Fibroblast of skin of scalp (primary cell): ENCODE results near the gene FZD4.
"Not testable (repeated sequence)": the region's sequence is repeated elsewhere in the genome, so short reads cannot be mapped to it uniquely, and the experiment has no call there.

Source experiments
- DNase-seq: peaks from one replicate; pipeline ENCODE4 v3.0.0-alpha.2; 2013

FZD4 gene

DNA sequence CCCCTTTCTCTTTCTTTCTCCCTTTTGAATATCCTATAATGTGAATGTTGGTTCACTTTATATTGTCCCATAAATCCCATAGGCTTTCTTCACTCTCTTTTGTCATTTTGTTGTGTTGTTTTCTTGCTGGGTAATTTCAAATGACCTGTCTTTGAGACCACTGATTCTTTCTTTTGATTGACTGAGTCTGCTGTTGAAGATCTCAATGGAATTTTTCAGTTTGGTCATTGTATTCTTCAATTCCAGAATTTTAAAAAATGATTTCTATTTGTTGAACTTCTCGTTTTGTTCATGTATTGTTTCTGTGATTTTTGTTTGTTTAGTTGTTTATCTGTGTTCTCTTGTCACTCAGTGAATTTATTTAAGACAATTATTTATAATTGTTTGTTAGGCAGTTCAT lies 17.5 kb upstream of the FZD4 start:
- DNase-seq, result no peak

DNA sequence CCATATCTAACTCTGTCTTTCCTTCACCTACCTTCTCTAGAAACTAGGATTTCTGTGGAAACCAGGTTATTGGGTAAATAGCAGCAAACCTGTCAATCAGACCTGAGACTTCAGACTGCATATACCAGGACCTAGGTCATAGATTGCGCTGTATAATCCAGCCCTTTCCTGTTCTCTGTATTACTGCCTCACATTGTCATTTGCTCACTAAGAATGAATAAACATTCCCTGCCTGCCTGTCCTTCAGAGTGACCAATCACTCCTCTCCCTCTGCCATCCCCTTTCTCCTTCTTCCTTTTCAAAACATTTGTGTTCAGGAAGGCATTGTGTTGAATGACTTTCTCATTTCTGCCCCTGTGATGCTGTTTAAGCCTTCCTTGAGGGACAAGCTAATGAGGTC lies 14.1 kb upstream of the FZD4 start:
- no peak for DNase-seq

DNA sequence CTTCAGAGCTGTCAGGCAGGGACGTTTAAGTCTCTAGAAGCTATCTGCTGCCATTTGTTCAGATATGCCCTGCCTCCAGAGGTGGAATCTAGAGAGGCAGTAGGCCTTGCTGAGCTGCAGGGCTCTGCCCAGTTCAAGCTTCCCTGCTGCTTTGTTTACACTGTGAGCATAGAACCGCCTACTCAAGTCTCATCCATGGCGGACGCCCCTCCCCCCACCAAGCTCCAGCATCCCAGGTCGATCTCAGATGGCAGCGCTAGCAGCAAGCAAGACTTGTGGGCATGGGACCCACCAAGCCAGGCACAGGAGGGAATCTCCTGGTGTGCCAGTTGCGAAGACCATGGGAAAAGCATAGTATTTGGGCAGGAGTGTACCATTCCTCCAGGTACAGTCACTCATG lies 12.4 kb upstream of the FZD4 start:
- not testable (repeated sequence) for DNase-seq

DNA sequence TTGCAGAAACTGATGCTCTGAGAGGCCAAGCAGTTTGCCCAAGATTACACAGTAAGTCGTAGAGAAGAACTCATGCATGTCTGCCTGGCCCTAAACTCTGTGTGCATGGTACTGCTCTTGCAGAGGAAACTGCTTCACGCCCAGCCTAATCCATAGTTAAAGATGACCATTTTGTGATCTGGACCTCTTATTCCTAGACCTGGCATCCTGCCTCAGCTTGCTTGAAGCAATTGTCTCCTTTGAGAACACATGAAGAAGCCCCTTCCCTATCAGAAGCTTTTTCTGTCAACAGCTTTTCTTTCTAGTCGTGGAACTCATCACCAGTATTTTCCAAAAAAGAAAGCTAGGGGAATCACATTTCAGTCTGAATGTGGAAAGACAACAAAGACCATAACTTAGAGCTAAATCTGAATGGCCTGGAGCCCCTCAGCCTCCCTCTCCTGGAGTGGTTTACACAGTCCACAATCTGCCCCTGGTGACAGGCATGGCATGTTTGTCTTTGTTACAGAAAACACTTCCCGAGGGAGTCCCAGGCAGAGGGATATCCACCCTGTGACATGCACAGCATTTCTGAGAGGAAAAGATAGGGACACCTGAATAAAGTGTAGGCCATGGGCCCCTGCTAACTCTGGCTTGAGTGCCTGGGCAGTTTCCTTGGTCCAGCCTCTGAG lies 2.9 kb upstream of the FZD4 start:
- DNase-seq, result no peak

DNA sequence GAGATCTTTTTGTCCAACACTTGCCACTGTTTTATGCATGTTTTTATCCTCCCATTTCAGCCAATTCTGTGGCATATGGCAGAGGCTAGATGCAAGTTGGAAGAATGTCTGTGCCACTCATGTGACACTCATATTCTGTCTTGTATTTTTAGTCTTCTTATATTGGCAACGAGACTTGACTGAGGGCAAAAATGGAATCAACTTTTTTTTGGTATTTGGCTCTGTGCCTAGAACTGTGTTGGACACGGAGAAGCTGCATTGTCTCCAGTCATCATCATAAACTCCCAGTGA lies 1.7 kb upstream of the FZD4 start:
- DNase-seq, result no peak

DNA sequence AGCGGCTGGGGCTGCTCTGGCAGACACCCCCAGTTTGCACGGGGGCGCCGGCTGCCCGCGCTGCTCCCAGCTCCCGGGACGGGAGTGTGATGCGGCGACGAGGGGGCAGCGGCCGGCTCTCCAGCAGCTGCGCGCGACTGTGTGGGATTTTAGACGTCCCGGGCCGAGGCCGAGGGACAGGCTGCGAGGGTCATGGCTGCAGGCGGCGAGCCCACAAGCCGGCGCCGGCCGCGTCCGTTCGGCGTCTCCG lies 159 bp downstream of the FZD4 start:
- DNase-seq, result no peak

DNA sequence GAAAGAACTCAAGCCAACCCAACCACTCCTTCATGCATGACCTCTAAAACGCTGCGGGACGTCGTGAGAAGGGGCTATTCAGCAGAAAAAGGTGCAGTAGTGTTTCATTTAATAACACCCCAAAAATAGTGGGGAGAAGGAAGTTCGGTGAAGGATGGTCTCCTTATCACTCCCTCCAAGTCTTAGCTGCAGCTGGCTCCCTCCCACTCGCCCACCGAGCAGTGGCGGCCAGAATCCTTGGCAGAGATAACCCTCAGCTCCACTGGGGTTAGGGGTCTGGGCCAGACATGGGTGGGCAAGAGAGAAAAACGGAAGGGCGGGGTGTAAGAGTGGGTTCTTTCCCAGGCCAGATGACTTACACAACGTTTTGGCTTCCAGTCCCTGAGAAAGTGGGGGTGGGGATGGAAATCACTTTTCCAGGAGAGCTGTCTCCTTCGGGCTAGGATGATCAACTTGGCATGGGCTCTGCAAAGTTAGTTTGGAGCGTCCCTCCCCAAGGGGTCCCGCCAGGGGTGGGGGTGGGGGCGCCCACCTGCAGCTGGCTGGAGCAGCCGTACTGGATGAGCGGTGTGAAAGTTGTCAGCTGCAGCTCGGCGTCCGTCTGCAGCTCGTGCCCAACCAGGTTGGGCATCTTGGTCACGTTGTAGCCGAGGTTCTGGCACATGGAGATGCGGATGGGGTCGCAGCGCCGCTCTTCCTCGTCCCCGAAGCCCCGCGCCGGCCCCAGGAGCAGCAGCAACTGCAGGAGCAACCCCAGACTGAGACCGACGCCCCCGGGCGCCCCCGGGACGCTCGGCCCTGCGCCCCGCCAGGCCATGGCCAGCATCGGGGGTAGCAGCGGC lies 705 bp downstream of the FZD4 start:
- no peak for DNase-seq

DNA sequence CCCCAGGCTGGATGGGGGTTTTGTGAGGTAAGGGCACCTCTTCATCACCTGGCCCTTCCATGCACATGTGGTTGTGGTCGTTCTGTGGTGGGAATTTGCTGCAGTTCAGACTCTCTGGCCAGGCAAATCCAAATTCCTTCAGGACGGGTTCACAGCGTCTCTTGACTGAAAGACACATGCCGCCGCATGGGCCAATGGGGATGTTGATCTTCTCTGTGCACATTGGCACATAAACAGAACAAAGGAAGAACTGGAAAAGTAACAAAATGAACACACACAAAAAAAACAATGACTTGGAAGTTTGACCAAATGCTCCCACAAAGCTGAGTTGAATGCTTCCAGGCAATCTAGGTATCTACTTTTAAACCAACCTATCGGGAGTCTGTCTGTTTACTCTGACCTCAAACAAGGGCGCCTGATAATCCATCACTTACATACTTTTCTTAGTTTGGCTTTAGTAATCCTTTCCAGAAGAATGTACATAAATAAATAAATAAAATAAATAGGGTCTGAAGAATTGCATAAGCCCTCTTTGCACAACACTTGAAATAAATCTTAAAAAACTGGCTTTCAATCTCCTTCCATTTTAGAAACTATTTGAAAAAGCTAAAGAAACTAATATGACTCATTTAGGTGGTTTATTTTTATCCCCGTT lies 2.8 kb downstream of the FZD4 start:
- DNase-seq, result no peak

DNA sequence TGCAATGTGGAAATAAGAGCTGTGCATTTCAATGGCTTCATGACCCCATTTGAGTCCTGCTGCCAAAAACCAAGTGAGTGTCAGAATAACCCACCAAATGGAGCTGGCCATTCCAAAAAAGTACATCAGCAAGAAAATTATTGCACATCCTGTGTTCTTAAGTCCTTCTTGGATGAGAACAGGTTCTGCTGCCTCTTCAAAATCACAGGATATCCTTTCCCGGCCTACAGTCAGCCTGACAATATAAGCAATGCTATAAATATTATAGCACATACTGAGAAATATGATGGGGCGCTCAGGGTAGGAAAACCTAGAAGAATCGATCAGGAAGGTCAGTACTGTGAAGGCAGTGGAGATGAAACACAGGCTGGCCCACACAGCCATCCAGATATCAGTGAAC lies 3.5 kb downstream of the FZD4 start:
- DNase-seq, result no peak

DNA sequence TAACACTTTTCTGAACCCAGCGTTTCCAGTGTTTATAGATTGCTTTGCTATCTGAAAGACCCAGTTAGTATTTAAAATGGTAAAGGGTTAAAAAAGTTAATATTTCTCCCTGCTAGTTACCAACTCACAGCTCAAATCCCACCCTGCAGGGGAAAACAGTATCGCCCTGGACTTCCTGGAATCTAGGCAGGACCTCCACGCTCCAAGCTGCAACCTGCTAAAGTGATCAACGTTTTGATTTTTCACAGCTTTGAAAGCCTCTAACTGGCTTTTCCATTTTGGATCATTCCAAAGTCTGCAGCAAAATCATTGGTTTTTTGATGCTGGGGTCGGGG lies 4.6 kb downstream of the FZD4 start:
- DNase-seq, result no peak

DNA sequence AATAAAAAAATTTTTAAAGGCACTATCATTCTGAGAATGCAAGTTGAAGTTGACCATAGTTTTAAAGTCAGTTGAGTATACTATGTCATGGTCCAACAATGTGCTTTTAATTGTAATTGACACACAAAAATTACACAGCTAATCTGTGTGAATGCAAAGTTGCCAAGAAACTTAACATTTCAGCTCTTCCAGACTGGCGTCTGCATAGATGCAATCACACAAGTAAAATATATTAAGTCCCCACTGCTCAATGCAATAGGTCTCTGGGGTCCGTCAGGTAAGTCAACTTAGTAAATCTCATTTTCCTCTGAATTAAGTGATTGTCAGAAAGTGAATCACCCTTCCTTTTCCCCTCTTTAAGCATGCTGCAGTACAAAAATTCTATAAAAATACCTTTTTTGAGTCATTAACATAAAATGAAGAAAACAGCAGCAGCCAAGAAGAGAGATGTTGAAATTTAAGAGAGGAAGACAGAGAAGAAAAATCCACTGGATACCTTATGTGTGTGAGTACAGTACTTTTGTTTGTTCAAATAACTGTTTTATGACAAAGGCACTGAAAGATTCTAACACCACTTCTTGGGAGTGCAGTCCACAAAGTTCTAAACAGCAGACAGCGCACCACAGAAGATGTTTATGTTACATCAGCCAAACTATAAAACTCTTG lies 5.1 kb downstream of the FZD4 start:
- no peak for DNase-seq

DNA sequence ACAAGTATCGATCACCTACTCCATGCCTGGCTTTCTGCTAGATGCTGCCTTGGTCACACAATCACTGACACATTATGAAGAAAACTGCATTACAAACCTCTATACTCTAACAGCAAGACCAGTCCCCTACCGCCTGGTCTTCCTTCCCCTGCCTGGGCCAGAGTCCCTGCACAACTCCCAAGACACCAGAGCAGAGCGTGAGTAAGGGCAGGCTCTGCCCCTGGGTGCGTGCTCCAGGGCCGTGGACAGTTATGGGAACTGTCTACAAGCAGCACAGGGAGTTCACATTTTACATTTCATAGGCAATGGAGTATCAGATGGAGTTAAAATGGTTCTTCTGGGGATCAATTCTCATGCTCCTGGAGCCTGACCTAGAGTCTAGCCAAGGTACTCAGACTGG lies 6.5 kb downstream of the FZD4 start:
- DNase-seq, result no peak

DNA sequence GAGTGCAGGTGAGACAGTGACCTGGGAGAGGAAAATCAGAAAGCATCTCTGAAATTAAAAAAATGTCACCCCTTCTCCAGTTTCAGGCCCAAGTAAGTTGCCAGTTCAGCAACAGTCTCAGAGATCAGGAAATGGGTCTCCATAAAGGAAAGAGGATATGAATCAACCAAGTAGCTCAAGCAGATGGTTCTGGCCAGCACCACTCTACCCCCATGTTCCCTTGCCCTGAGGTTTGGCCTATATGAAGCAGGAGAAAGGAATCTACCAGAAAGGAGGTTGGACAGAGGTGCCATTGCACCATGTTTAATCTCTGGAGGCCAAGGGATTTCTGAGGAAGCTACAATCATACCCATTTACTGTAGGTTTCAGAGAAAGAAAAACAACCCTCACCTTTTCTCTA lies 7.7 kb downstream of the FZD4 start:
- no peak for DNase-seq

DNA sequence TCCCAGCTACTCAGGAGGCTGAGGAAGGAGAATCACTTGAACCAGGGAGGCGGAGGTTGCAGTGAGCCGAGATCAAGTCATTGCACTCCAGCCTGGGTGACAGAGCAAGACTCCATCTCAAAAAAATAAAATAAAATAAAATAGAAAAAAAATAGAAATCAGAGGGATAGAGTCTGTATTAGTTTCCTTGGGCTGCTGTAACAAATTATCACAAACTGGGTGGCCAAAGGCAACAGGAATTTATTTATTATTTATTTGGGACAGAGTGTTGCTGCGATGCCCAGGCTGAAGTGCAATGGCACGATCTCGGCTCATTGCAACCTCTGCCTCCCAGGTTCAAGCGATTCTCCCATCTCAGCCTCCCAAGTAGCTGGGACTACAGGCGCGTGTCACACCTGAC lies 11.7 kb downstream of the FZD4 start:
- not testable (repeated sequence) for DNase-seq

DNA sequence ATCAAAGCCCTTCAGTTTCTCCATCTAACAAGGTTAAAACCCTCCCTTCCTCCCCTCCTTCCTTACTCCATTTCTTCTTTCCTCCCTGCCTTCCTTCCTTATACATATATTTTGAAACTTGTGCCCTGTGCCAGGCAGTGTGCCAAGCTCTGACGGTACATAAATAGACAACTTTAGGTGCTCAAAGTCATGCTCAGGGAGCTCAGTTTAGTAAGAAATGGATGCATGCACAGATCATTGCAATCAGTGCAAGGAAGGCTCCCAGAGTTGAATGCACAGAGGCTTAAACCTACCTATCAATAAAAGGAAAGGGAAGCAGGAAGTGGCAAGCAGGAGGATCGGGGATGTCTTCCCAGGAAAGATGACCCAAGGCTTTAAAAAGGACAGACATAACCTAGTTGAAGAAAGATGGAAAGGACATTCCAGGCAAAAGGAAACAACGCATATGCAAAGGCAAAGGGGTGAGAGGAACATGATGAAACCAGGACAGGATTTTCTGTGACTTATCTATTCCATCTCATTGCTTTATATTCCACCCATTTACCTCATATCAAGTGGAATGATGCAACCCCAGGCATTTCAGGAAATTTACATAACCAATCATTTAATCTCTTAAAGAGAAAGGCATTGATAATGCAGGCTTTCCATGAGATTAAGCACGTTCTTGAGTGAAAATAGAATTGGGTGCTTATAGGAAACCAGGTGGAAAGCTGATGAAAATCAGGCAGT lies 13.2 kb downstream of the FZD4 start:
- DNase-seq, result no peak

DNA sequence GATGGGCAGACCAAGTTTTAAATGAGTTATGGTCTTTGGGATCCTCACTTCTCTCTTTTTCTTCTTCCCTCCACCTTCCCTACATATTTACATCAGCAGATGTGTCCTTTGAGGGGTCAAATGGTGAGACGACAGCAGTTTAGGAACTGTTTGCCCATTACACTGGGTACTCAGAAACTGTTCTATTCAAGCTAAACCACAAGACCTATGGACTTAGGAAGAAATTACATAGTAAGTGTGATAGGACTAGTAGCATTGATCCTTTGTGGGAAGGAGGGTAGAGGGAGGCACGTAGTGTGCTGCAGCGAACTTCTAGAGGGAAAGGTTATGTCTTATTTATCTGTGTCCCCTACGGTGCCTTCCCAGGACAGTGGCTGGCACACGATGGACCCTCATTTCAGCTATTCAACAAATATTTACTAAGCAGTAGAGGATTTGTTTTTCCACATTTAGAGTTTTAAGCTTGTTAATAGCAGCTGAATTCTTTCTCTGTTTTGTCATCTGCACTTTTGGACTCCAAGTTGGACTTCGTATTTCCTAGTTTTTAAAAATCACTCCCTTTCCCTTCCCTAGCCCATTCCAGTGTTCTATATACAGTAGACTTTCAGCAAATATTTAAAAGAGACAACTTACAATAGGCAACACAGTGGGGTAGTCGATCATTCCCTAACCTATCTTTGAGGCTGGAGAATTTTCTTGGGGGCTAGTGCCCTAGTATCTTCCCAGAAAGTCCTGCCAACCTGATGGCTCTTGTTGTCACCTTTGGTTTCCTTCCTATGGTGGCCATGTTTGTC lies 13.9 kb downstream of the FZD4 start:
- no peak for DNase-seq

DNA sequence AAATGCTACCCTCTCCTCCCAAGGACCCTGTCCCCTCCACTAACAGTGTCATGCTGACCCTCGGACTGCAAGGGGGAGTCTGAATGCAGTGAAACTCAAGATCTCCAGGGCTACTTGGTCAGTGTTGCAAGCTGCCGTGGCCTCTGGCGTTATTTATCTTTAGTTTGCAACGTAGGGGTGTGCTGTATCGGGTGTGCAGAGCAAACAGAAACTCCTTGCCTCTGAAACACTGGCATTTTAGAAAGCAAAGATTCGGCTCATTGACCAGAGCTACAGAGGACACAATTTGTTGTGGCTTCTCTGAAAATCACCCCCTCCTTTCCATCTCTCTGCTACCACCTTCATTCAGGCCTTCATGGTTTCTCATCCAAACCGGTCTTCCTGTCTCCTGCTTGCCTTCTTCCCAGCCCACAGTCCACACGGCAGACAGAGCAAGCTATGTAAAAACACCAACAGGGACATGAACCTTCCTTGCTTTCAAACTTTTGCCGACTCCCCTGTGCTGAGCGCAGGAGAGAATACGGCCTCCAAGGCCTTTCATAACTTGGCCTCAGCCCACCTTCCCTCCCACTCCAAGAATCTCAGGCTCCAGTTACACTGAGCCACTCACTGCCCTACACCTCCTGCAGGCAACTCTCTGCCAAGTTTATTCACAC lies 14.9 kb downstream of the FZD4 start:
- DNase-seq, result no peak

DNA sequence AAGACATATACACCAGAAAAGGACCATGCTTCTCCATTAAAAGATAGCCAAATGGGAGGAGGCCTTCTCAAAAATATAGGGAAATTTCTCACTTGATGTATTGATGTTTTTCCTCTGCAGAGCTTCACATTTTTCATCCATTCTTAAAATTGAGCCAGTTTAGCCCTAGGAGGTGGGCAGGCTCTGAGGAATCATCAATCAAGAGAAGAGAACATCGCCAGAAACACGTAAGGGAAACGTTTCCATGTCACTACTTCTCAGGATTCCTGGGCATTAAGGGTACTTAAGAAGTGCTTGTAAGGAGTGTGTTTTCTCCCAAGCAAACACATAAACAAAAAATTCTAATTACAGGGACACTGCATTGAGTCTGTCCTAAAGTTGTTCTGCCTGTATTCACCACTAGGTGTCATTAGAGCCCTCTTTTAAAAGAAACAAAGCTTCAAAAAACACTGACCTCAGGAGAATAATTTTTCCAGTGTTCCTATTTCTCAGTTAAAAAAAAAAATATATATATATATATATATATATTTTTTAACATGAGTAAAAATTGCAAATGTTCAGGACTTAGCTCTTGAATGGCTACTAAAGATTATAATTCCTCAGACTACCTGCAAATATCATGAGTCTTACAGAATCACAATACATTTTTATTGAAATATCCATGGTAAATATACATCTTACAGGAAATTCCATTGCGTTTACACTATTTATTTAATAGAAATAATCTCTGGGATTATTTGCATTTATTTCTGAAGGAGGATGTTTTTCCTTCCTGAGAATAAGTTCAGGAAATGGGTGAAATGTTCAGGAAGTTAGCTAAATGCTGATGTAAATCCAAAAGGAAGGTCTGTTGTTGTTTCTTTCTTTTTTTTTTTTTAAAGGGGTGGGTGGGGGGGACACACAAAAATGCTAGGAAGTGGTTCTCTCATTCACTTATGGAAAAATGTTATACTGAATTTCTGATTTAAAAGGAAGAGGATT lies 16.0 kb downstream of the FZD4 start:
- DNase-seq, result peak; percentile 57

DNA sequence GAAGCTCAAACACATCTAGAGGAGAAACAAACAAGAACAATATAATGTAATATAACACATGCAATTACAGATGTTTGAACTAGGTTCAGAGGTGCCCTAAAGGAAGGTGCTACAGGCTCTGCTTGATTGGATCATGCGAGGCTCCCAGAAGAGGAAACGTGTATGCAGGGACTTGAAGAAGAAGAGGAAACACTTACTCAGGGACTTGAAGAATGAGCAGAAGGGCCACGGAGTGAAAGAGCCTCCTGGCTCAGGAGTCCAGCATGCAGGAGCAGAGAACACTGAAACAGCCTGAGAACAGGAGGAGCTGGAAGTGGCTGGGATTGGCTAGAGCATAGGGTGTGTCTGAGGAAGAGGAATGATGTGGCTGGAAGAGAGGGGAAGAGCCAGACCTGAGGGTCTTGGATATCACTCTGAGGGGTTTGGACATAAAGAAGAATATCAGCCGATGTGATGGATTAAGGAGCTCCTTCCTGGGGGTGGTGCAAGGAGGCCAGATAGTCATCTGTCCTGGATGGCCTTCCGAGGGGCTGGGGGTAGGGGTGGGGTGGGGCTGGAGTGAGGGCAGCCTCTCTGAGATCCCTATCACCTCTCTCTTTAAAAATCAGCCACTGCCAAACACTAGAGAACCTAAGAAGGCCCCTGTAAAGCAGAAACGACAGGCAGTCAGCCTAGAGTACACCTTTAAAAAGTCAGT lies 16.8 kb downstream of the FZD4 start:
- DNase-seq, result no peak
